Measurements from ENCODE around the gene TRIM47.

GRCh38 chr17:75915268-75915667, 36.9 kb upstream of the TRIM47 start:
- TF ChIP-seq POLR2A (IDR thresholded peaks at IDR 0.05; ENCODE audit: borderline replicate concordance, extremely low read depth, insufficient read depth, insufficient read length) = no peak
- no peak for TF ChIP-seq YY1 (IDR thresholded peaks at IDR 0.05; ENCODE audit: extremely low read depth, insufficient replicate concordance, low read depth, low read length)

All from HCT116 (cell line).